SK-MEL-5 (cell line): Measurements from ENCODE around the gene MCM9. TPM values are rescaled to one million over a fixed set of nuclear protein-coding genes. Genes with fewer than 3 reads are reported as not detected.
"Not testable (repeated sequence)": the region's sequence is repeated elsewhere in the genome, so short reads cannot be mapped to it uniquely, and the experiment has no call there.

Experiments used
- DNase-seq: peaks from one replicate; pipeline ENCODE4 v3.0.0-alpha.2; 2016; ENCODE audit warnings: low read depth, low spot score
- in situ Hi-C: cut with HindIII; loops from 2 replicates; pipeline ENCODE4 v1.10.0; 2016; ENCODE audit warnings: low sequenced_read_pairs, high pct_unique_total_duplicates, low pct_unique_long_range_greater_than_20kb
- total RNA-seq: library from RNA; depleted of rRNA; stranded (reverse); fragments of >200 nt; shearing (Covaris generic); gene quantifications from 2 replicates; pipeline ENCODE4 v1.2.3, GENCODE V29; 2014

MCM9 gene
- total RNA-seq, 1 experiment from 2014 or later, result 15.8 TPM

GRCh38 chr6:118876814-118877213 is 58.1 kb downstream of the MCM9 start:
- in situ Hi-C loops, result no loop called here
- no peak for DNase-seq

GRCh38 chr6:118876198-118876597 is 58.8 kb downstream of the MCM9 start:
- in situ Hi-C loops, result no loop called here
- DNase-seq, result no peak

GRCh38 chr6:118875672-118876071 is 59.3 kb downstream of the MCM9 start:
- in situ Hi-C loops, result no loop called here
- DNase-seq, result no peak

- in situ Hi-C loops, result no loop called here
- DNase-seq, result no peak
Observed at GRCh38 chr6:118873239-118873638, 61.7 kb downstream of the MCM9 start.

GRCh38 chr6:118872726-118873125 is 62.2 kb downstream of the MCM9 start:
- no peak for DNase-seq
- in situ Hi-C loops, result no loop called here

- no peak for DNase-seq
- in situ Hi-C loops, result no loop called here
Observed at GRCh38 chr6:118872318-118872717, 62.6 kb downstream of the MCM9 start.

- in situ Hi-C loops, result no loop called here
- no peak for DNase-seq
Observed at GRCh38 chr6:118871331-118871730, 63.6 kb downstream of the MCM9 start.

- DNase-seq, result peak; percentile 14
- in situ Hi-C loops, result no loop called here
Observed at GRCh38 chr6:118869894-118870589, 64.9 kb downstream of the MCM9 start.

GRCh38 chr6:118869350-118869749 is 65.6 kb downstream of the MCM9 start:
- in situ Hi-C loops, result no loop called here
- DNase-seq, result no peak

GRCh38 chr6:118868901-118869300 is 66.1 kb downstream of the MCM9 start:
- DNase-seq, in situ Hi-C loops: not testable (repeated sequence)

- DNase-seq, result peak; percentile 87
- in situ Hi-C loops, result no loop called here
Observed at GRCh38 chr6:118867181-118867580, 67.8 kb downstream of the MCM9 start.

GRCh38 chr6:118865100-118865391 is 69.9 kb downstream of the MCM9 start:
- in situ Hi-C loops, result no loop called here
- DNase-seq, result no peak

GRCh38 chr6:118864341-118865099 is 70.4 kb downstream of the MCM9 start:
- no peak for DNase-seq
- in situ Hi-C loops, result no loop called here

GRCh38 chr6:118862443-118862842 is 72.5 kb downstream of the MCM9 start:
- no peak for DNase-seq
- in situ Hi-C loops, result no loop called here

GRCh38 chr6:118860880-118861279 is 74.1 kb downstream of the MCM9 start:
- in situ Hi-C loops, result no loop called here
- DNase-seq, result no peak

GRCh38 chr6:118860363-118860762 is 74.6 kb downstream of the MCM9 start:
- DNase-seq, result no peak
- in situ Hi-C loops, result no loop called here

- in situ Hi-C loops, result no loop called here
- DNase-seq, result no peak
Observed at GRCh38 chr6:118859517-118860064, 75.4 kb downstream of the MCM9 start.

GRCh38 chr6:118856301-118856700 is 78.7 kb downstream of the MCM9 start:
- DNase-seq, result no peak
- in situ Hi-C loops, result no loop called here

- in situ Hi-C loops, result no loop called here
- DNase-seq, result no peak
Observed at GRCh38 chr6:118853408-118853807, 81.6 kb downstream of the MCM9 start.
